Measurements from ENCODE around the gene NEDD4L.
"Not testable (repeated sequence)": the region's sequence is repeated elsewhere in the genome, so short reads cannot be mapped to it uniquely, and the experiment has no call there.

Gene NEDD4L

DNA sequence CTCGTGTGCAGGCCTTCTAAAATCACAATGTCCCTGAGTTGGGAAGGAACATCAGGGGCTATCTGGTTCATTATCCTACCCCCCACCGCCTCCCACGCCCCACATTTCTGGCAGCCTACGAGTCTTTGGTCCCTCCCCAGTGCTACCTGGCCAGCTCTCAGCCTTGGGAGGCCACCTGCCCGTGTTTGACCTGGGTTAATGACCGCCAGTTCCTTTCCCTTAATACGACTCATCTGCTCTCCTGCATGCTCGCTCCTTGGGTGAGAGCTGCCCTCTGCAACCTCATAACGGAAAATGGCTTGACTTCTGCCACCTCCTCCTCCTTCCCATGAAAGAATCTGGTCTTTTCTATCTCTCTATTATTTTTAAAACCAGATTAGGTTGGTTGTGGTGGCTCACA lies 112.5 kb downstream of the NEDD4L start:
- DNase-seq (ENCODE audit: low read depth) = no peak

DNA sequence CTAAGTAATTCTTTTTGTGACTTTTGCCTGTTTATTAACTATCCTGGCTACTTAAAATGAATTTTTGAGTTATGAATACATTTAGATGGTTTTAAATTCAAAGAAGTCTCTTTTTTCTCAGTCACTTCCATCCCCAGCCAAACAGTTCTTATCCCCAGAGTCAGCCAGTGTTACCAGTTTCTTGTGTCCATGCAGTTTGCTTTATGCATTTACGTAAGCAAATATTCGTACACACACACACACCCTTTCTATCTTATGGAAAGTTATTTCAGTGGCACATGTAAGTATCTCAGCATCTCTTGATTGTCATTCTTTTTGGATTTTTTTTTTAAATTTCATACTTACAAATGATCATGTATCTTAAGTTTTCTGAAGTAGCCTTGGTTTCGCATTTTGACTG lies 113.2 kb downstream of the NEDD4L start:
- no peak for DNase-seq (ENCODE audit: low read depth)

DNA sequence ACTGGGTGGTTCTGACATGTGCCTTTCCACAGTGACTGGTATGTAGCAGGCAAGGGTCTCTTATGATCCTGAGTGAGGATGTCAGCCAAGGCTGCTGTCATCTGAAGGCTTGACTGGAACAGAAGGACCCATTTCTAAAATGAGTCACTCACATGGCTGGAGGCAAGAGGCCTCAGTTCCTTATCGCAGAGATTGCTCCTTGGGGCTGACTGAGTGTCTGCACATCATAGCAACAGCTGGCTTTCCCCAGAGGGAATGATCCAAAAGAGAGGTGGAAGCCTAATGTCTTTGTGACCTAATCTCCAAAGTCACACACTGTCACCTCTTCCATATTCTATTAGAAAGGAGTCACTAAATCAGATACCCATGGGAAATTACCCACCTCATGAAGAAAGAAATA lies 114.0 kb downstream of the NEDD4L start:
- DNase-seq (ENCODE audit: low read depth) = peak; percentile 35

DNA sequence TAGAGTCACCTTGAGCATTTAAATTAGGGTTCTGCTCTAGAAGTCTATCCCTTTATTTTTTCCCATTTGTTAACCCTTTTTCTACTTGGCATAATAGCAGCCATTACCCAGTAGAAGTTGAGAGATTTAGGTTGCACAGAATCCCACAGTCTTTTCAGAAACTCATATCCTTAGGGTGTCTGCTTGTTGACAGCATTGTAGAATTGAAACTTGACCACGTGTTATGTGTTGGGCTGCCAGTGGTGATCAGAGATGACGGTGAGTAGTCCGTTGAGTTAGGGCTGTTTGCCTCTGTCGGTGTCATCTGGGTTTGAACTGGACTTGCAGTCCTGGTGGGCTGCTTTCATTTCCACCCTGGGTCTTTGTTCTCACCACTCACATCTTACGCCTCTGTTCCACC lies 114.4 kb downstream of the NEDD4L start:
- DNase-seq (ENCODE audit: low read depth) = no peak

DNA sequence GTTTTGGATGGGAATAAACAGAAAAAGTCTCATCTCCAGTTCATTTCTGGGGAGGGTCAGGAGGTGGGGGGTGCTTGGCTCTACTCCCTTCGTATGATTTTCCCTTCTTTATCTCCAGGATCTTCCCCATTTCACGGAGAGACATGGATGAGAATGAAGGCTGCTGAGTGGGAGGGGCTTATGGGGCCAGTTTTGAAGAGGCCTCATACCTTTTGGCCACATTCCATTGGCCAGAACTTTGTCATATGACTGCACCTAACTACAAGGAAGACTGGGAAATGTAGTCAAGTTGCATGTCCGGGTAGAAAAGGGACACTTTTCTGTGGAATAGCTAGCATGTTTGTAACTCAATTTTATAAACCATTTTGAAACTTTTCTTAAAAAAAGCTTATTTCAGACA lies 117.6 kb downstream of the NEDD4L start:
- DNase-seq (ENCODE audit: low read depth) = peak; percentile 55

DNA sequence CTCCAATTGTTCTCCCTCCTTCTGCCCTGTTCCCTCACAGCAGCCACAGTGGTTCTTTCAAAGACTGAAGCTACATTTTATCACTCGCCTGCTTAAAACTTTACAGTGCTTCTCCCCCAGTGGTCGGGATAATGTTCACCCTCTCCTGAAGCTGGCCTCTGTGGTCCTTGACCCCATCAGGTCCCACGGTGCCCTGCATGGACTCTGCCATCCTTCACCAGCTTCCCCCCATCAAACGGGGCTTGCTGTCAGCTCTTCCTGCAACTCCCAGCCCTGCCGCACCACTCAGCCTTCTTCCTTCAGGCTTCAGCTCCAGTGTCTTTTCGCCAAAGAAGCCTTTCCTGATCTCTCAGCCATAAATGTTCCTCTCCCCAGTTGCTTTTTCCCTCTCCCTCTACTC lies 118.1 kb downstream of the NEDD4L start:
- DNase-seq (ENCODE audit: low read depth) = no peak

DNA sequence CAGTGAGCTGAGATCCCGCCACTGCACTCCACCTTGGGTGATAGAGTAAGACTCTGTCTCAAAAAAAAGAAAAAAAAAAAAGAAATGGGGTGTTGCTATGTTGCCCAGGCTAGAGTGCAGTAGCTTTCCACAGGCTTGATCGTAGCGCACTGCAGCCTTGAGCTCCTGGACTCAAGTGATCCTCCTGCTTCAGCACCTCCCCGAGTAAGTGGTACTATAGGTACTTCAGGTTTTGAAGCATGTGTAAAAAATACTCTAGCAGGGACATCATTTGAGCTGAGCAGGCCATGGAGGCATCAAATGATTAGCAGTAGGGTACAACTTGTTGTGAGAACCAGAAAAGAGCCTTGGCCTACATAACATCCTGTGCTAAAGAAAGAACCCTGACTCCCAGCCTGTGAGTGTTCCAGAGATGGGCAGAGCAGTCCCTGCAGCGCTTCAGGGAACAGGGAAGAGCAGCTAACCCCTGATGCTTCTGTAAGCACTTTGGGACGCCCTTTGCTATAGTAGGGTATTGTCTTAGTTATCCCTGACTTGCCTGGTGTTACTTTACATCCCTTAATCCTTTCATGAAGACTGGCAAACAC lies 119.1 kb downstream of the NEDD4L start:
- no peak for DNase-seq (ENCODE audit: low read depth)

DNA sequence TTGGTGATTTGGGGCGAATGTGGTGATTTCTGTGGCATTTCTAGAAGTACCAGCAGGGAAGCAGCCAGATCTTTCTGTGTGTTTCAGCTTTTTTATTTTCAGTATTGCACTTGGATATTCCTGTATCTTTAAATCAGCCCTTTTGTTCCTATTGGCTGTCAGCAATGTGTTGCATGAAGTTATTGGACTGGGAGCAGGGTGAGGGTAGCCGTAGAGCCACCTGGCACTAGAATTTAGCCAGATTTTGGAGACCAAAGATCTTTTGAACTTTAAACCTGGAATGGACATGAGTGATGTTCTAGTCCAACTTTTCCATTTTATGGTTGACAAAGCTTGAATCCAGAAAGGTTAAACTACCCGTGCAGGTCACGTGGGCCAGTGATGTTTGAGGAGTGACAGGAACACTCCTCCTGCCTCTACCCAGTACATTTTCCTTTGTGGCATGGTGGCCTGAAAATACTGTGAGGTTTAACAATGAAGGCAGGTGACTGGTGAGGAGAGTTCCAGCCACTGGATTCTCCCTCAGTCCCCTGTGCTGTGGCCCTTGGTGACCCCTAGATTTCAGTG lies 122.3 kb downstream of the NEDD4L start:
- no peak for DNase-seq (ENCODE audit: low read depth)

DNA sequence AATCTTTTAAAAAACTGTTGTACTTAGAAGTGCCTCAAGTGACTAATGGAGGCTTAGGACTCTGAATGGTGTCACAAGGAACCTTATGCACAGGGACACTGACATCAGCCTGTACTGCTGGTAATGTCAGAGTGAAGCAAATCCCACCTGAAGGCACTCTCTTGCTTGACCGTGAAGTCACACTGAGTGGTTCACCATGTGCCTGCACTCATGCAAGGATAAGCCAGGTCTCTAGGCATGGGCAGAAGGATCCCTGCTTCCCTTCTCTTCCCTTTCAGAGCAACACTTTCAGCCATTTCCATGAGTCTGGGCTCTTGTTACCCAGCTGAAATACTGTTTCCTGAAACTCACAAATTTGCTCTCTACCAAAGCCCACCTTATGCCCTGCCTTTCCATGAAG lies 123.0 kb downstream of the NEDD4L start:
- no peak for DNase-seq (ENCODE audit: low read depth)

DNA sequence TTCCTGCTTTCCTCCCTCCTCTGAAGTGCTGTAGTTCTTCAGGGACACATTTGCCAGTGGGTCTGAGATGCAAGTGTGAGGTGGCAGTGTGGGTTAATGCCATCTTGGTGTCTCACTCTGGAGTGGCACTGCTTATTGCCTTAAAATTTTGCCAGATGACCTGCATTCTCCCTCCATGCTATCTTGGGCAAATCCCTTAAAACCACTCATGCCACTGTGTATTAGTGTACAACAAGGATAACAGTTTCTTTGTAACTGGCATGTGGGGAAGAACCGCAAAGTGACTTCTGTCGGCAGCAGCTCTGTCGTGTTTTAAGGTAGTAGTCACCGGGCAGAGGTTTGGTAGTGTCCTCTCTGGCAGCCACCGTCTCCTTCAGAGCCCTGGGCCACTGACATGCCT lies 124.2 kb downstream of the NEDD4L start:
- no peak for DNase-seq (ENCODE audit: low read depth)

DNA sequence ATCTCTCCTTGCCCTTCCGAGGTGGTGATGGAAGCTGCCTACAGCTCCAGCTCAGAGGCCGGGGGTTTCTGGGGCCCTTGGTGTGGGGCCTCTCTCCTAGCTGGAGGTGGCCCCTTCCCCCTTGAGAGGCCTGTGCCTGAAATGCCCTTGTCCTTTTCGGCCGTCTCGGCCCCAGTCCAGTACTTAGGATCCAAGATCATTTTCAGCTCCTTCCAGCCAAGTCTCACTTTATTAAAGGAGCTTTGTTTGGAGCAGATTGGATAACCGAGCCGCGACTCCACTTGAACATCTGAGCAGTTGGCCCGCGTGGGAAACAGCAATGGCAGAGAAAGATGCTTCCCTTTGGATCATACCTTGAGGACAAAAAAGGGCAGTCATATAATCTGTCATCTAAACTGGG lies 125.0 kb downstream of the NEDD4L start:
- no peak for DNase-seq (ENCODE audit: low read depth)

DNA sequence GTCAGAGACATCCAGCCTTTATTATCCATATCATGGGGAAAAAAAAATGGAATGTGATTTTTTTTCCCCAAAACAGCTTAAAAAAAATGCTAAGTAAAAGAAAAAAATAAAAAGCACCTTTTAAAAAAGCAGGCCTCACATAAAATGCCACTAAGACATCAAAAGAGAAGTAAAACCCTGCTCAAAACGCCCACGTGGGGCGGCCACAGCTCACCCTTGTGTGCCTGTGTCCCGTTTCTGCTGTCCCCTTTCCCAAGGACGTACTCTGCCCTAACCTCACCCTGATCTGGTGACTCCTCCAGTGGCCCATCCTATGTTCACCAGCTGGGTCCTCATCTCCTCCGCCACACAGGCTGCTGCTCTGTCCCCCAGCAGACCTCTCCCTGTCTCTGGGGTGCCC lies 125.4 kb downstream of the NEDD4L start:
- no peak for DNase-seq (ENCODE audit: low read depth)

DNA sequence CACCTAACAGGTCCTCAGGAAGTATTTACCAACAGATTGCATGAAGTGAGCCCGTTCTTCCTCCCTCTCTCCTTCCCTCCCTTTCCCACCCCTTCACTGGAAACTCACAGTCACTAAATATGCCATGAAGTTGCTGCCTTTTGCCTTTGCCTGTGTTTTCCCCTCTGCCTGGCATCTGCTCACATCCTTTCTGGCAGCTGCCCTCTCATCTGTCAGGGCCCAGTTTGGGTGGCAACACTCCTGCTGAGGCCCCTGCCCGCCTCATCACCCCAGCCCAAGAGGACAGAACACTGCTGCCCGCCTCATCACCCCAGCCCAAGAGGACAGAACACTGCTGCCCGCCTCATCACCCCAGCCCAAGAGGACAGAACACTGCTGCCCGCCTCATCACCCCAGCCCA lies 126.0 kb downstream of the NEDD4L start:
- DNase-seq (ENCODE audit: low read depth) = not testable (repeated sequence)

DNA sequence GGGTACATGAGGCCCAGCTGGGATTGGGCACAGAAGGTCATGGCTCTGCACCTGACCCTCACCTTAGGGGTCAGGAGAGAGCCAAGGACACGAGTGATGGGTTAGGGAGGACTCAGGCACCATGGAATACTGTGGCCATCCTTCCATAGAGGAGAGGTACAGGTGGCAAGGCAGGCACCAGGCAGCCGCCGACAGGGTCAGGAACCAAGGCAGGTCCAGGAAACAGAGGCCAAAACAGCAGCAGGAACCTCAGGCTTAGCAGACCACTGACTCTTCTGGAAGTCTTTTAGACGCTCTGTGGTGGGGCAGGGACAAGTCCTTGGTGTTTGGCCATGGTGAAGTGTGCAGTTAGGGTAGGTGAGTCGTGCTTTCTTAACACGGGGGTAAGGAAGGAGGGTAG lies 128.0 kb downstream of the NEDD4L start:
- DNase-seq (ENCODE audit: low read depth) = no peak

DNA sequence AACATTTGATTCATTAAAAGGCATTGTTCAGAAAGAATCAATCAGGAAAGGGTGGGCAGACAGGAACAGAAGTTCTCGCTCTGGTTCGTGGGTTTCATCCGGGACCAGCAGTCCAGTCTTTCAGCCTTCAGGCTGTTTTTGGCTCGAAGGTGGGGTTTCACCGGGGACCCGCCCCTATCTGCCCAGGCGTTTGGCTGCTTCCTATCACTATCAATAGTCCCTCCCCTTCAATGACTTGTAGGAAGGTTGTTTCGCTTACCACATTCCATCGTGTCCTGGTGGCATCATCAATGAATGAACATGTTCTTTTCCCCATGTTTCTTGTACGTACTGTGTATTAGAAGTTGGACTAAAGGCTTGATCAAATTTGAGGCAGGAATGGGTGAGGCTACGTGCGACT lies 130.3 kb downstream of the NEDD4L start:
- no peak for DNase-seq (ENCODE audit: low read depth)

DNA sequence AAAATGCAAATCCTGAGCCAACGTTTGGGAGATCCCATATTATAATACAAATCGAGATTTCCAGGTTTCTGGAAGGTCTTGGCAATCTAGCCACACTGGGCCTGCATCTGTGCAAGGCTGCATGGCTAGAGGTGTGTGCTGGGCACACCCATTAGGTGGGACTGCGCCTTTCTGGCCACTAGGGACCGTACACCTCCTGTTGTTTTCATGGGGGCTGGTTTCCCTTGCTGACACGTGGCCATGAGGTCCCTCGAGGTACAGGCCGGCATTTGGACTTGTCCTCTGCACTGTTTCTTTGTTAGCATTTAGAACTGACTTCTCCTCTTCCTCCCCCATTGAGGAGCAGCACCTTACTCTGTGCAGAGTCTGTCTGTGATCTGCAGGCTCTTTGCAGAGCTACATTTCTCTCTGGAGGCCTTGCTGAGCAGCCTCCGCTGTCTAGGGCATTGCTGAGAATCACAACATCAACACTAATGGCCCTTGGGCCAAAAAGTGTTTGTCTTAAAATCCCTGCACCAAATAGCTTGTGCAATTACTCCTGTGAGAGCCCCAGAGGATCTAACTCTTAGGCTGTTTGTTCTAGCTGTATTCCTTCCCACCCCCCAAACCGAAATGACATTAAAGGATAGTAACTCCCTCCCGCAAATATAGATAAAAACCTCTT lies 131.2 kb downstream of the NEDD4L start:
- DNase-seq (ENCODE audit: low read depth) = peak; percentile 17

DNA sequence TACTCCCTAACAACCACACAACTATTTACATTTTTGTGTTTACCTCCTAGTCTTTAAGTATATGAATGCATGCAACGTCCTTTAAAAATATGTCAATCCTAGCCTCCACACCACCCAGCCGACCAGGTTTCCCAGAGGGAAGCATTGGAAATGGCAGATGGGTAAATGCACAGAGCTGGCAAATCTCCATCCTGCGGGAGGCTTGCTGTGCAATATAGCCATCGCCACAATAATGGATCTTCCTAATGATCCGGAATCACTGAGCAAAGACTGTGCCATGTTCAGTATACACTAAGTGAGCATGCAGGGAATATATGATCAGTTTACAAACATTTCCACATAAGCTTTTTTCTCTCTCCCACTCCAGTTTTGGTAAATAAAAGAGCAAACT lies 131.8 kb downstream of the NEDD4L start:
- DNase-seq (ENCODE audit: low read depth) = no peak

DNA sequence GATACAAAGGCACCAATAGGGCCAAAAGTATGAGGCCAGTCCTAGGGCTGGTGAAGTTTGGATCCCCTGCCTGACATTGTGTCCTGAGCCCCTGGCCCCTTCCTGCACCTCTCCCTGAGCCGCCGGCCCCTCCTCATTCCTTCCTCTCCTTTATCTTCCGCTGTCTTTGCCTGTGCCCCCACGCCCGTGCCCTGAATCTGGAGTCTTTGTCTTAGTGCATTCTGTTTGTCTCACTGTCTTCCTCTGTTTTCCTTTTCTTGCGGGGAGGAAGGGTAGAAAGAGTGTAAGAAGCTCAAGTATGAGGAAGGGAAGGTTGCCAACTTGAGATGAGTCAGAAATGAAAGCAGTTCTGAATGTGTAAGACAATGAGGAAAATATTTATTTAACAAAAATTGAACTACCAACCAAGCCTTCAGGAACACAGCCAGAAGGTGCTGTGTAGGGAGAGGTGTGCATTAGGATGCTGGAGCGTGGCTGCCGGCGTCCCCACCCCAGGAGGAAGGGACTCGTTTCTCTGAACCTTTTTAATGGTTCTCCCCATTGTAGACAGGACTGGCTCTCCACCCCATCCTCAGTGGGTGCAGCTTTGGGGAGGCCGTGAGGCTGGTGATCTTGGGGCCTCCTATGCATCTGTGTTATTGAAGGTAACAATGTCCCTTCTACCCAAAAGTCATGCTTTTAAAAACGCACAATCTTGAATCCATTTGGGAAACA lies 133.1 kb downstream of the NEDD4L start:
- peak; percentile 91 for DNase-seq (ENCODE audit: low read depth)

DNA sequence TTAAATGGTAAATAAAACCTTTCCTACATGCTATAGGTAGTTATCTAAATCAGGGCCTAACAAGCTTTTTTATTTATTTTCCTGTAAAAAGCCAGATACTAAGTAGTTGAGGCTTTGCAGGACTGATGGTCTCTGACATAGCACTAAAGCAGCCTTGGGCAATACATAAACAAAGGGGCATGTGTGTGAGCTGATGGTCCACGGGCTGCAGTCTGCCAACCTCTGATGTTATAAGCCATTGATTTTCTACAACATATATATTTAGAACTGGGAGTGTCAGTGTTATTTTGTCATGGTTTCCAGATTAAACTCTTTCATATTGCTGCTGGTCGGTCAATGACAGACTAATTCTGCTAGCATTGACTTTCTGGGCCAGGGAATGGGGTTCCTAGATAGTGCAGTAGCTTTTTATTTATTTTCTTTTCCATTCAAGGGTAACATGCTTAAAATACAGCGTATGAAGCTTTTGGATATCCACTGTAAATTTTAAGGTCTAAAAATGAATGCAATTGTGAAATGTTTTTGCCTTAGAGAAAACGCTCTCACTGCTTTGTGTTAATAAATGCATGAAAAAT lies 134.0 kb downstream of the NEDD4L start:
- no peak for DNase-seq (ENCODE audit: low read depth)

DNA sequence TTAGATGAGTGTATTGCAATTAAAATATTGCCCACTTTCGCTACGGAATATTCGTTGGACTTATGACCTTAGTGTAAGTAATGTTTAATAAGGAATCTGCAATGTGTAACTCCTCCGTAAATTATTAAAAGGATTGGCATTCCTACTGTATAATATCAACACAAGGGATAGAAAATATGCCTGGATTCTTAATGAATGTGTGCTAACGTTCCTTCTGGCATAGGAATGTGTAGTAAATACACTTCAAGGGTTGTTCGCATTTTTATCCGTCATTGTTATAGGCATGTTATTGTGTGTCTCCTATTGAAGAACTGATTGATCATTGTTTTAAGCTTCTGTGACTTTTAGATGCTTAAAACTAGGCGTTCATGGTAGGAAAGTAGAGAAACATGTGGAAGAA lies 134.5 kb downstream of the NEDD4L start:
- no peak for DNase-seq (ENCODE audit: low read depth)

DNA sequence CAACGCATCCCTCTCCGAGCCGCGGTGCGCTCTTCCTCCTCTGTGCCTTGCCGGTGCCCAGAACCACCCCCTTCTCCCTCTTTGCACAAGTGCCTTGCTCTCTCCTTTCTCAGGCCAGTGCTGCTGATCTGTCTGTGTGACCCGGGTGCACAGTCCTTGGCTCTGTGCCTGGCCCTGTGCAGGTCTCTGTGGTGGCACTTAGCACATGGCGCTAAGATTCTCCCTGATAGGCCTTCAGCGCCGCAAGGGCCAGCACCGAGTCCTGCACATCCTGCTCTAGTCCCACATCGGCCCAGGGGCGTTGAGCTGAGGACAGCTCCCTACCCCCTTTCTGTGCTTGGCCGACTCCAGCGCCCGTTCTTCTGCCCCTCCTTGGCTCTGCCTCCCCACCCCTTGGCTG lies 136.1 kb downstream of the NEDD4L start:
- DNase-seq (ENCODE audit: low read depth) = no peak

DNA sequence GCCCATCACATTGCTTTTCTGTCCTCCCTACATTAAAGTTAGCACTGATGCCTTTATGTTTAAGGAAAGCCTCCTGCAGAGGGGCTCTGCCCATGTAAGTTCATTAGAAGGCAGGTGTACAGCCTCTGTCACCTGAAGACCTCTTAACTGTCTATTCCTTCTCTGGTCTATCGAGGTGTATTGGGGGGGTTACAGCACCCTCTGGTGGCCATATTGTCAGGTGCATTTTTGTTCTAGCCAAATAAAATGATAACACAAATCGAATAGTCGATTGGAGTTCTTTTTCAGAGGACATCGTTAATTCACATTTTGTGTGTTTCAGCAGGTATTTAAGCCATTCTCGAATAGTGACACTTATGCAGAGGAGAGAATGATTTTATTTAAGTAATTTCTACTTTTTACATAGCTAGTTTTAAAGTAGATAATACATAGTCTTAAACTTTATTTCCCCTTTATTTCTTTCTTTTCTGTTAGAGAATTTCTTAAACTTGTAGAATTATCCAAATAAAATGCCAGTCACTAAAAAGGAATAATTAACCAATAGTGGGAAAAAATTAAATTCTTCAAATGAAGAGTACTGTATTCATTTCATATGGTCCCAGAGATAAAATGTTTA lies 136.8 kb downstream of the NEDD4L start:
- peak; percentile 65 for DNase-seq (ENCODE audit: low read depth)

DNA sequence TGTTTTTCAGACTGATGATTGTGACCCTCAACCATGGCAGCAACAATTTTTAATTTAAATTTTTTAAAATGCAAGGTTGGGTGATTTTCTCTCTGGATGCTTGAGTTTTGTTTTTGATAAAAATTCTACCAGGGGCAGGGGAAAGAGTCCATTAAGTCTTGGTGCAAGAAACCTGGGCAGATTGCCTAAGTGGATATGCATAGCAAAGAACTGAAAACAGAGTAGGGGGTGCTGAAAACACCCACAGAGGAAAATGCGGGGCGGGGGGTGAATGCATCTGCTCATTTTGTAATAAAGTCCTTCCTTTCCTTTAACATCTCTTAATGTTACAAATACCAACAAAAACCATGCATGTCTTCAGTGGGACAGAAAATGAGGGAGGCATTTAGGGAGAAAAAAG lies 138.0 kb downstream of the NEDD4L start:
- no peak for DNase-seq (ENCODE audit: low read depth)

Data from ELR (cell line).